GM12878 (cell line): Measurements from ENCODE around the gene FCER2. TPM values are rescaled to one million over a fixed set of nuclear protein-coding genes. Genes with fewer than 3 reads are reported as not detected.

Source experiments
- ATAC-seq: fragments of 200-7000 bp; cut with Tn5 transposase; 3 replicates; pipeline ENCODE4 v1.9.1; 2020; ENCODE audit warnings: mild to moderate bottlenecking, moderate library complexity
- BruUV-seq: library from RNA; stranded (reverse); fragments of 400-500 nt; replicated peaks from 2 replicates; lab custom pipeline; 2021; lab: Mats Ljungman, UMichigan
- CTCF ChIA-PET: fragments of 300-600 bp; sonication (Branson Sonifier 250); formaldehyde crosslinking; extraction: SDS; loops from one replicate; lab custom pipeline; 2021; ENCODE audit warnings: inconsistent platforms; lab: Yijun Ruan, JAX
- POLR2A ChIA-PET: fragments of 350-600 bp; formaldehyde crosslinking; extraction: SDS; loops from one replicate; lab custom pipeline; 2021; ENCODE audit warnings: inconsistent platforms; lab: Charles Lee
- RAD21 ChIA-PET: fragments of 300-600 bp; sonication (Branson Sonifier 250); formaldehyde crosslinking; loops from one replicate; lab custom pipeline; 2023; ENCODE audit warnings: antibody characterized with exemption; ENCODE audit not compliant: unreplicated experiment; lab: Charles Lee
- SMC1A ChIA-PET: fragments of 300-600 bp; sonication (Branson Sonifier 250); formaldehyde crosslinking; loops from one replicate; lab custom pipeline; 2023; ENCODE audit not compliant: unreplicated experiment, uncharacterized antibody; lab: Charles Lee
- DNase-seq: peaks from one replicate; pipeline ENCODE4 v3.0.0-alpha.2; 2011; ENCODE audit warnings: low read depth, low spot score
- FAIRE-seq: peaks from 3 replicates; lab custom pipeline; 2011; peaks lifted over from hg19 to GRCh38; lab: Jason Lieb, UNC
- H2AFZ ChIP-seq: 2 replicates; pipeline ENCODE4 v1.6.0; 2011; ENCODE audit warnings: low read depth, low read length, control low read depth; ENCODE audit not compliant: control insufficient read depth
- H3K27ac ChIP-seq: 2 replicates; pipeline ENCODE4 v1.5.1; 2011; ENCODE audit warnings: control low read depth; ENCODE audit not compliant: control insufficient read depth, insufficient read depth
- H3K27me3 ChIP-seq, 2 experiments: replicated peaks in 1 of 2; 2 replicates each; pipeline versions ENCODE4 v1.6.0 to v1.6.1; 2011; ENCODE audit warnings: low read length in 1 of 2; ENCODE audit not compliant: control insufficient read depth in 2 of 2, insufficient read depth in 2 of 2
- H3K36me3 ChIP-seq, 2 experiments: 2 replicates each; pipeline ENCODE4 v1.5.1; 2011; ENCODE audit warnings: low read length in 1 of 2; ENCODE audit not compliant: control insufficient read depth in 2 of 2, insufficient read depth in 2 of 2
- H3K4me1 ChIP-seq: 2 replicates; pipeline ENCODE4 v1.6.1; 2011; ENCODE audit warnings: mild to moderate bottlenecking, low read length, moderate library complexity, mixed read lengths; ENCODE audit not compliant: control insufficient read depth, insufficient read depth
- H3K4me2 ChIP-seq: 2 replicates; pipeline ENCODE4 v1.6.0; 2011; ENCODE audit warnings: control low read depth; ENCODE audit not compliant: control insufficient read depth, insufficient read depth
- H3K4me3 ChIP-seq: fragments of 200-600 bp; sonication (generic); 2 replicates; pipeline ENCODE4 v1.5.1; 2016
- H3K79me2 ChIP-seq: 2 replicates; pipeline ENCODE4 v1.6.0; 2011; ENCODE audit warnings: low read length; ENCODE audit not compliant: control insufficient read depth, insufficient read depth
- H3K9ac ChIP-seq: 2 replicates; pipeline ENCODE4 v1.8.0; 2011; ENCODE audit warnings: low read length, control low read depth, mixed read lengths; ENCODE audit not compliant: control insufficient read depth, insufficient read depth
- H3K9me3 ChIP-seq: replicated peaks from 3 replicates; pipeline ENCODE4 v1.5.1; 2011; ENCODE audit warnings: mild to moderate bottlenecking, low read length; ENCODE audit not compliant: control insufficient read depth, insufficient read depth
- H4K20me1 ChIP-seq: 2 replicates; pipeline ENCODE4 v1.6.0; 2011; ENCODE audit not compliant: control insufficient read depth, insufficient read depth
- ASH2L ChIP-seq: fragments of 300-600, 200-600 bp; sonication (generic); IDR thresholded peaks from 2 replicates; pipeline ENCODE4 v1.6.1; 2017; ENCODE audit warnings: low read depth, mild to moderate bottlenecking, borderline replicate concordance
- ATF7 ChIP-seq: fragments of 450-650 bp; IDR thresholded peaks from 2 replicates; pipeline ENCODE4 v1.6.1; 2016; ENCODE audit warnings: low read depth, mild to moderate bottlenecking
- BACH1 ChIP-seq: fragments of 450-650 bp; IDR thresholded peaks from 2 replicates; pipeline ENCODE4 v1.6.1; 2017; ENCODE audit warnings: mild to moderate bottlenecking, borderline replicate concordance
- BMI1 ChIP-seq: fragments of 450-650 bp; IDR thresholded peaks from 2 replicates; pipeline ENCODE4 v1.6.1; 2016; ENCODE audit warnings: mild to moderate bottlenecking, moderate library complexity, borderline replicate concordance
- IKZF2 ChIP-seq, 2 experiments: fragments of 450-650 bp; IDR thresholded peaks; 2 replicates each; pipeline ENCODE4 v1.6.1; 2017; ENCODE audit warnings: mild to moderate bottlenecking in 2 of 2, moderate library complexity in 2 of 2
- JUND ChIP-seq: IDR thresholded peaks from 2 replicates; pipeline ENCODE4 v1.6.1; 2012; ENCODE audit warnings: low read depth, mild to moderate bottlenecking, low read length, improper control_type of control experiment, moderate library complexity
- KLF5 ChIP-seq: fragments of 450-650 bp; IDR thresholded peaks from 2 replicates; pipeline ENCODE4 v1.6.1; 2014; ENCODE audit warnings: mild to moderate bottlenecking; ENCODE audit not compliant: partially characterized antibody
- POLR2AphosphoS2 ChIP-seq: IDR thresholded peaks from 2 replicates; pipeline ENCODE4 v1.6.1; 2011; ENCODE audit warnings: low read depth, mild to moderate bottlenecking, low read length, improper control_type of control experiment, moderate library complexity
- SUPT20H ChIP-seq: IDR thresholded peaks from 2 replicates; pipeline ENCODE4 v1.6.1; 2011; ENCODE audit warnings: low read depth, mild to moderate bottlenecking, low read length, moderate library complexity, borderline replicate concordance; ENCODE audit not compliant: control insufficient read depth
- TBL1XR1 ChIP-seq: IDR thresholded peaks from 2 replicates; pipeline ENCODE4 v1.6.1; 2012; ENCODE audit warnings: low read depth, low read length, improper control_type of control experiment
- TCF3 ChIP-seq: IDR thresholded peaks from 2 replicates; pipeline ENCODE4 v1.6.1; 2012; ENCODE audit warnings: low read depth, mild to moderate bottlenecking, low read length, borderline replicate concordance; ENCODE audit not compliant: insufficient read depth
- USF1 ChIP-seq: IDR thresholded peaks from 2 replicates; pipeline ENCODE4 v1.6.1; 2011; ENCODE audit warnings: borderline replicate concordance, low read depth, mild to moderate bottlenecking, moderate library complexity, mixed read lengths, low read length; ENCODE audit not compliant: insufficient read depth; ENCODE audit errors: extremely low read length
- ZBTB40 ChIP-seq: fragments of 450-650 bp; IDR thresholded peaks from 2 replicates; pipeline ENCODE4 v1.6.1; 2016; ENCODE audit warnings: mild to moderate bottlenecking, moderate library complexity, borderline replicate concordance
- ZNF24 ChIP-seq: fragments of 450-650 bp; IDR thresholded peaks from 2 replicates; pipeline ENCODE4 v1.6.1; 2017; ENCODE audit warnings: antibody characterized with exemption, mild to moderate bottlenecking
- ZNF592 ChIP-seq: fragments of 450-650 bp; IDR thresholded peaks from 2 replicates; pipeline ENCODE4 v1.6.1; 2017; ENCODE audit warnings: mild to moderate bottlenecking, moderate library complexity
- ZSCAN29 ChIP-seq: fragments of 450-650 bp; IDR thresholded peaks from 2 replicates; pipeline ENCODE4 v1.6.1; 2017; ENCODE audit warnings: mild to moderate bottlenecking, moderate library complexity
- WGBS: methylation state at CpG from one replicate; pipeline ENCODE4 v1.1.6; 2016; ENCODE audit warnings: low lambda C conversion rate; ENCODE audit not compliant: insufficient replicate concordance, insufficient coverage; ENCODE audit errors: missing lambda C conversion rate; 5-methylcytosine and 5-hydroxymethylcytosine counted together
- in situ Hi-C: fragments of 300-500 bp; cut with MboI; formaldehyde crosslinking; loops from 9 replicates; pipeline ENCODE4 v1.14.3; 2018; ENCODE audit warnings: mixed read lengths
- intact Hi-C: fragments of 100-400 bp; cut with micrococcal nuclease; formaldehyde crosslinking; loops from one replicate; pipeline ENCODE4 v1.14.2; 2022; ENCODE audit not compliant: unreplicated experiment
- polyA plus RNA-seq, 11 experiments: library from polyadenylated mRNA; depleted of rRNA in 4 of 11; unstranded in 6 of 11; stranded (reverse) in 5 of 11; fragments of >200 nt; fragmentation: Nextera tagmentation in 4 of 11; fragmentation: Illumina TruSeq in 1 of 11; extraction: Ambion mirVana in 4 of 11; extraction: Trizol in 1 of 11; gene quantifications; 1 replicate in 1 of 11; 2 replicates in 10 of 11; pipeline versions ENCODE4 v1.2.1 to v1.2.3, GENCODE V29; 2011 to 2016; ENCODE audit warnings: inconsistent platforms in 2 of 11, missing spikeins in 2 of 11, low read depth in 1 of 11
- total RNA-seq, 4 experiments: library from RNA; depleted of rRNA in 3 of 4; stranded (reverse); fragments of >200 nt in 3 of 4; fragmentation: Illumina TruSeq in 1 of 4; extraction: Trizol in 1 of 4; gene quantifications; 2 replicates each; pipeline versions ENCODE4 v1.2.1 to v1.2.3, GENCODE V29; 2013 to 2021

FCER2 gene
- total and polyA plus RNA-seq, 10 of the 15 experiments (the other 5 are each of a cell fraction or from before 2014, with no cell fraction given) = 44.0 to 424 (median 241) TPM

- ChIA-PET CTCF (interaction anchor here (0.7 kb wide), 1 partner anchor 30 kb away, joined by 3 read pairs; no protein-coding TSS in a partner anchor), RAD21 (no interaction called here), POLR2A (no interaction called here), SMC1A (no interaction called here)
- H3K79me2 ChIP-seq = no peaks in the 10 kb centered on the region
- H3K9ac ChIP-seq = no peak overlapping the region
- no peak overlapping the region for H3K4me2 ChIP-seq
- in situ Hi-C loops (no loop called here), intact Hi-C loops (loop anchor here (10.0 kb wide), 1 partner anchor 286 kb away; no protein-coding TSS in a partner anchor)
- TF ChIP-seq ZBTB40 (no peak), TCF3 (no peak), BMI1 (no peak), ATF7 (no peak), POLR2AphosphoS2 (no peak), ZNF592 (no peak), IKZF2 (IDR thresholded peaks at IDR 0.05) (no peak), BACH1 (no peak), ZNF24 (no peak), SUPT20H (no peak), ASH2L (no peak), TBL1XR1 (no peak), ZSCAN29 (no peak), KLF5 (no peak), USF1 (no peak), JUND (no peak)
- no peaks in the 10 kb centered on the region for H4K20me1 ChIP-seq
- no peaks in the 10 kb centered on the region; the same call in 2 of the 3 replicates for H3K9me3 ChIP-seq
- FAIRE-seq (no peak), DNase-seq (no peak), ATAC-seq (no peak)
- H3K27me3 ChIP-seq = peaks cover 4 to 7% of the 10 kb centered on the region in 2 experiments; a peak in 3 of 4 replicates
- no peaks in the 10 kb centered on the region for H3K36me3 ChIP-seq
- BruUV-seq = no TSS peak
- H2AFZ ChIP-seq = no peak overlapping the region
- WGBS = 12% methylated on average over 9 of the region's 9 CpGs
- no peak overlapping the region for H3K4me3 ChIP-seq
- no peak overlapping the region for H3K27ac ChIP-seq
- peaks cover 5% of the 10 kb centered on the region for H3K4me1 ChIP-seq
These were observed 31.1 kb downstream of the FCER2 start for GRCh38 chr19:7670790-7671189.
